PC-9 (cell line): ENCODE data around the gene CIBAR2. TPM values are rescaled to one million over a fixed set of nuclear protein-coding genes. Genes with fewer than 3 reads are reported as not detected.

Source experiments
- BruUV-seq: library from RNA; stranded (reverse); fragments of 400-500 nt; replicated peaks from 2 replicates; lab custom pipeline; 2021; lab: Mats Ljungman, UMichigan
- CTCF ChIA-PET: fragments of 300-600 bp; sonication (Branson Sonifier 250); formaldehyde crosslinking; loops from one replicate; lab custom pipeline; 2022; ENCODE audit warnings: antibody characterized with exemption; lab: Charles Lee
- POLR2A ChIA-PET: fragments of 300-600 bp; sonication (Branson Sonifier 250); formaldehyde crosslinking; loops from one replicate; lab custom pipeline; 2022; ENCODE audit warnings: antibody characterized with exemption; ENCODE audit not compliant: unreplicated experiment; lab: Charles Lee
- DNase-seq, 2 experiments: peaks; one replicate each; pipeline versions ENCODE4 v3.0.0 to v3.0.0-alpha.2; 2015 to 2022; ENCODE audit warnings: mixed read lengths in 1 of 2
- H2AFZ ChIP-seq: fragments of 200-600 bp; sonication (generic); 2 replicates; pipeline ENCODE4 v1.8.1; 2017; ENCODE audit warnings: antibody characterized with exemption
- H3F3A ChIP-seq: fragments of 200-600 bp; sonication (generic); 2 replicates; pipeline ENCODE4 v1.8.1; 2017; ENCODE audit warnings: antibody characterized with exemption, mild to moderate bottlenecking, low read depth; ENCODE audit not compliant: insufficient read depth
- H3K27ac ChIP-seq: fragments of 200-600 bp; sonication (generic); 2 replicates; pipeline ENCODE4 v1.6.1; 2016; ENCODE audit warnings: mixed run types
- H3K27me3 ChIP-seq: fragments of 200-600 bp; sonication (generic); 2 replicates; pipeline ENCODE4 v1.6.1; 2016; ENCODE audit warnings: low read depth, mixed run types; ENCODE audit not compliant: insufficient read depth
- H3K36me3 ChIP-seq: fragments of 200-600 bp; sonication (generic); 2 replicates; pipeline ENCODE4 v1.6.1; 2016; ENCODE audit warnings: low read depth, mixed run types
- H3K4me1 ChIP-seq: fragments of 200-600 bp; sonication (generic); replicated peaks from 2 replicates; pipeline ENCODE4 v1.6.1; 2016; ENCODE audit warnings: mixed run types; ENCODE audit not compliant: insufficient read depth
- H3K4me2 ChIP-seq: fragments of 200-600 bp; sonication (generic); 2 replicates; pipeline ENCODE4 v1.6.1; 2017; ENCODE audit warnings: mixed run types
- H3K4me3 ChIP-seq: fragments of 200-600 bp; sonication (generic); 2 replicates; pipeline ENCODE4 v1.6.1; 2016; ENCODE audit warnings: mixed run types
- H3K79me2 ChIP-seq: fragments of 200-600 bp; sonication (generic); 2 replicates; pipeline ENCODE4 v1.6.1; 2017; ENCODE audit warnings: low read depth, mixed run types
- H3K9me2 ChIP-seq: fragments of 200-600 bp; sonication (generic); 2 replicates; pipeline ENCODE4 v1.8.1; 2017; ENCODE audit warnings: mild to moderate bottlenecking; ENCODE audit not compliant: insufficient read depth
- H3K9me3 ChIP-seq: fragments of 200-600 bp; sonication (generic); 2 replicates; pipeline ENCODE4 v1.8.1; 2016; ENCODE audit warnings: low read depth; ENCODE audit not compliant: insufficient read depth
- H4K20me1 ChIP-seq: fragments of 200-600 bp; sonication (generic); 2 replicates; pipeline ENCODE4 v1.8.1; 2017; ENCODE audit not compliant: insufficient read depth
- CTCF ChIP-seq: fragments of 200-600 bp; sonication (generic); conservative IDR thresholded peaks from 2 replicates; pipeline ENCODE4 v1.6.1; 2017; ENCODE audit warnings: mixed run types, antibody characterized with exemption, mild to moderate bottlenecking, moderate library complexity
- EZH2 ChIP-seq: fragments of 200-600 bp; sonication (generic); IDR thresholded peaks from 2 replicates; pipeline ENCODE4 v1.8.0; 2017; ENCODE audit warnings: antibody characterized with exemption, low read depth
- intact Hi-C: fragments of 100-400 bp; cut with micrococcal nuclease; formaldehyde crosslinking; loops from one replicate; pipeline ENCODE4 v1.10.0; 2022; ENCODE audit not compliant: unreplicated experiment
- total RNA-seq: library from RNA; stranded (reverse); gene quantifications from 2 replicates; pipeline ENCODE4 v1.2.3, GENCODE V29; 2021

The CIBAR2 gene
- total RNA-seq, 1 experiment from 2014 or later = not detected

- Histone ChIP-seq H3K4me1 (0 out of 2 replicates have a peak, but pooled peaks cover 5% of the 10 kb centered on the region), H3K4me3 (no peak overlapping the region), H4K20me1 (no peaks in the 10 kb centered on the region), H2AFZ (no peak overlapping the region), H3K9me3 (no peaks in the 10 kb centered on the region), H3K27ac (no peak overlapping the region), H3F3A (no peaks in the 10 kb centered on the region), H3K9me2 (no peaks in the 10 kb centered on the region), H3K27me3 (peaks cover 9% of the 10 kb centered on the region), H3K79me2 (no peaks in the 10 kb centered on the region), H3K36me3 (no peaks in the 10 kb centered on the region), H3K4me2 (no peak overlapping the region)
- no peak for TF ChIP-seq EZH2
- no peak for TF ChIP-seq CTCF
- POLR2A ChIA-PET = no interaction called here
- no TSS peak for BruUV-seq
- DNase-seq = no peak
- intact Hi-C loops = no loop called here
- CTCF ChIA-PET = no interaction called here
Measured at GRCh38 chr16:85150331-85150940, 38.2 kb upstream of the CIBAR2 start.

GRCh38 chr16:85149776-85150175 is 37.5 kb upstream of the CIBAR2 start:
- Histone ChIP-seq H3K4me1 (0 out of 2 replicates have a peak, but pooled peaks cover 5% of the 10 kb centered on the region), H4K20me1 (no peaks in the 10 kb centered on the region), H3K79me2 (no peaks in the 10 kb centered on the region), H3K27me3 (peaks cover 15% of the 10 kb centered on the region), H3K4me2 (no peak overlapping the region), H3K9me3 (no peaks in the 10 kb centered on the region), H3F3A (peaks cover 1% of the 10 kb centered on the region; the same call in 1 of the 2 replicates), H2AFZ (no peak overlapping the region), H3K9me2 (no peaks in the 10 kb centered on the region), H3K4me3 (no peak overlapping the region), H3K36me3 (no peaks in the 10 kb centered on the region), H3K27ac (no peak overlapping the region)
- ChIA-PET POLR2A (interaction anchor here (0.6 kb wide), 1 partner anchor 628 kb away, joined by 3 read pairs; no protein-coding TSS in a partner anchor), CTCF (no interaction called here)
- no peak for DNase-seq
- BruUV-seq = no TSS peak
- no peak for TF ChIP-seq CTCF
- TF ChIP-seq EZH2 = no peak
- intact Hi-C loops = no loop called here

GRCh38 chr16:85148931-85149330 is 36.7 kb upstream of the CIBAR2 start:
- no peak for TF ChIP-seq CTCF
- H3F3A ChIP-seq = peaks cover 7% of the 10 kb centered on the region; the same call in 1 of the 2 replicates
- ChIA-PET POLR2A (no interaction called here), CTCF (no interaction called here)
- no peaks in the 10 kb centered on the region for H3K36me3 ChIP-seq
- H3K27me3 ChIP-seq = peaks cover 15% of the 10 kb centered on the region
- no peaks in the 10 kb centered on the region for H3K9me2 ChIP-seq
- no peaks in the 10 kb centered on the region for H4K20me1 ChIP-seq
- no peaks in the 10 kb centered on the region for H3K79me2 ChIP-seq
- H3K4me3 ChIP-seq = no peak overlapping the region
- no peak for DNase-seq
- no peak overlapping the region for H3K4me2 ChIP-seq
- peaks cover 11% of the 10 kb centered on the region for H3K4me1 ChIP-seq
- H2AFZ ChIP-seq = no peak overlapping the region
- no TSS peak for BruUV-seq
- no peaks in the 10 kb centered on the region for H3K9me3 ChIP-seq
- H3K27ac ChIP-seq = no peak overlapping the region
- intact Hi-C loops = no loop called here
